GM18909 (cell line): ENCODE data around the gene MEGF11.

ENCODE experiments used
- ATAC-seq: cut with Tn5 transposase; IDR thresholded peaks from one replicate; pipeline ENCODE4 v1.9.1; 2021; ENCODE audit warnings: mild to moderate bottlenecking; ENCODE audit not compliant: unreplicated experiment, poor library complexity

The MEGF11 gene

GRCh38 chr15:66253418-66254088 lies at the start of gene MEGF11:
Gene MEGF11, minus strand, starts transcription at chr15:66253750. Its CDS starts 125,347 bp downstream, at chr15:66128403.
- no peak for ATAC-seq

GRCh38 chr15:66302489-66303278 lies 49.1 kb upstream of the MEGF11 start:
- no peak for ATAC-seq

DNA sequence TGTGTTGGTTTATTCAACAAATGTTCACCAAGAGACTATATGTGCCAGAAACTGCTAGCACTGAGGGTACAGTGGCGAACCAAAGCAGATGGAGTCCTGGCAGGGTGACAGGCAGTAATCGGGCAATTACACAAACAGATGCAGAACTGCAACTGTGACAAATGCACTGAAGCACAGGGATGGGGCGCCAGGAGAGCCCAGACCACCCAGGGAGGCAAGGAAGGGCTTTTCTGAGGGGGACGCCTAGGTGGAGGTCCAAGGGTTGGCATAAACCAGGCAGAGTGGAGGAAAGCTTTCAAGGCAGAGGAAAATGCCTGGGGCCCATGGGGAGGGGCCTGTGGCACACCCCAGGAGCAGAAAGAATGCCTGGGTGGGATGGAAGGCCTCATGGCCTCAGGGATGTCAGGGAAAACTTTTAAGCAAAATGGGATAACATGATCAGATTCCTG lies 45.3 kb upstream of the MEGF11 start:
- no peak for ATAC-seq

GRCh38 chr15:66296186-66296585 lies 42.6 kb upstream of the MEGF11 start:
- no peak for ATAC-seq

DNA sequence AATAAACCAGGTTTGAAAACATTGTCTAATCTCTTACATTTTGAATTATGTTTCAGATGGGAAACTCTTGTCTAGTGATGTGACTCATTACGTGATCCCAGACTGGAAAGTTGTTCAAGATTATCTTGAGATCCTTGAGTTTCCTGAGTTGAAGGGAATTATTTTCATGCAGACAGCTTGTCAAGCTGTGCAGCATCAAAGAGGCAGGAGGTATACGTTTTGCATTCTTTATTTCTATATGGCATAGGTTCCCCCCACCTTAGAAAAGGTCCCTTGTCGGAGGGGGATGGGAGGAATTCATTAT lies 41.3 kb upstream of the MEGF11 start:
- no peak for ATAC-seq

- peak; percentile 30 for ATAC-seq
These were observed 40.8 kb upstream of the MEGF11 start for GRCh38 chr15:66294157-66294931.

- peak; percentile 69 for ATAC-seq
These were observed 40.0 kb upstream of the MEGF11 start, which contains the start of gene DIS3L for GRCh38 chr15:66293419-66294156. Gene DIS3L, plus strand, starts transcription at chr15:66293568. Its CDS starts 29 bp downstream, at chr15:66293597.

GRCh38 chr15:66292571-66293418 lies 39.2 kb upstream of the MEGF11 start:
- ATAC-seq = no peak

DNA sequence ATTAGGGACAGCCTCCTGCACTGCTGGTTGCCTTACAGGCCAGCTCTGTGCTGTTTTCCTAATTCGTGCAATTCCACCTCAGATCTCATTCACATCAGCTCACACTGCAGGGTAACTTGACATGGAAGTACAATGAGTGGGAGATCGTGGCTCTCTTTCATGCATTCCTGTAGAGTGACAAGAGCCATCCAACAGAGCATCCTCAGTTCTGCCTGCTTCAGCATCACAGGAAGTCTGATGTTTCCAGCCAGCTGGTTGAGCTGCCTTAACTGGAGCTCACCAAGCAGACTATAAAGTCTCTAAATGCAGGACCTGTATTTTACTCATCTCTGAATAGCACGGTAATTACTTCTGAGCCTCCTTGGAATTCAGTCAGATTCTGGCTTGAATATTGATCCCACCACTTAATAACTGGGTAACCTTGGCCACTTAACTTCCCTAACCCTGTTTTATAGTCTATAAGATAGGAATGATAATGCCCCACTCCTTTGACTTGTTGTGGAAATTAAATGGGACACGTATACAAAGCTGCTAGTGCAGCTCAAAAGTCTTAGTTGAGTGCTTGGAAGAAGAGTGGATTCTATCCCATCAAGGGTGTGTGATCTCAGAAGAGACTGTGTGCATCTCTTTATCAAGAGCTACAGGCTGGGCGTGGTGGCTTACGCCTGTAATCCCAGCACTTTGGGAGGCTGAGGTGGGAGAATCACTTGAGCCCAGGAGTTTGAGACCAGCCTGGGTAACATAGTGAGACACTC lies 38.4 kb upstream of the MEGF11 start:
- no peak for ATAC-seq

GRCh38 chr15:66290518-66290917 lies 37.0 kb upstream of the MEGF11 start:
- ATAC-seq = no peak

GRCh38 chr15:66290007-66290406 lies 36.5 kb upstream of the MEGF11 start:
- ATAC-seq = no peak

GRCh38 chr15:66288551-66289185 lies 35.1 kb upstream of the MEGF11 start:
- ATAC-seq = no peak

- no peak for ATAC-seq
These were observed 34.5 kb upstream of the MEGF11 start for GRCh38 chr15:66288093-66288492.

DNA sequence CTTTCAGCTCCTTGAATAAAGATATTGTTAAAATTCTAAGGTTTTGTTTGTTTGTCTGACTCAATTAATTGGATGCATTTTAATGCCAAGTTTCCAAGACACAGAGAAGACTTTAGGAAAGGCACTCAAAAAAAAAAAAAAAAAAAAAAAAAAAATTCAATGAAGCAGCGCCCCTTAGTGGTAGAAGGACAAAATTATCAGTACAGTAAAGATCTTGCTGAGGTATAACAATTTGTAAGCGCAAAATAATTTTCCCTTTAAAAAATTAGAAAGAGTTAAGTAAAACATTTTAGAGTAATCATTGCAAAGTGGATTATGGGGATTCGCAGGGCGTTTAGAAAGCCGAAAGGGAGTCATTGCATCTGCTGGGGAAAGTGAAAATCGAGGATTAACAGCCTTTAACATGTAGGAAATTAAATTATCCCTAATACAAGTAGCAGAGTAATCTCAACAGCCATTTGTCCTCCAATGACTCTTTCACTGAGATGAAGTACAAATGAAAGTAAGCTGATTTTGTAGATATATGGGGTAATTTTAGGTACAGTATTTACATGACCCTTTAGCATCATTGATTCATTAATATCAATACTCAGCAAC lies 34.0 kb upstream of the MEGF11 start:
- no peak for ATAC-seq

- no peak for ATAC-seq
These were observed 32.2 kb upstream of the MEGF11 start for GRCh38 chr15:66285533-66286280.

GRCh38 chr15:66284271-66284670 lies 30.7 kb upstream of the MEGF11 start:
- no peak for ATAC-seq

GRCh38 chr15:66278671-66279070 lies 25.1 kb upstream of the MEGF11 start:
- ATAC-seq = no peak
